Thyroid gland (tissue), 4 donors: ENCODE measurements around the gene APBB2.

ENCODE experiments used
- POLR2A ChIP-seq, 2 donors: fragments of 450-650 bp; IDR thresholded peaks; one replicate each; pipeline ENCODE4 v1.6.1; 2017; ENCODE audit warnings: antibody characterized with exemption in 2 of 2, mild to moderate bottlenecking in 2 of 2, moderate library complexity in 1 of 2
- TF ChIP-seq, protein P1 (sequence below), 6 experiments: fragments of 200-600 bp in 3 of 6; fragments of 450-650 bp in 3 of 6; sonication (generic) in 3 of 6; IDR thresholded peaks; one replicate each; pipeline ENCODE4 v1.5.1; 2016 to 2019; ENCODE audit warnings: antibody characterized with exemption in 6 of 6, mild to moderate bottlenecking in 2 of 6, inconsistent platforms in 1 of 6, moderate library complexity in 1 of 6

DNA sequence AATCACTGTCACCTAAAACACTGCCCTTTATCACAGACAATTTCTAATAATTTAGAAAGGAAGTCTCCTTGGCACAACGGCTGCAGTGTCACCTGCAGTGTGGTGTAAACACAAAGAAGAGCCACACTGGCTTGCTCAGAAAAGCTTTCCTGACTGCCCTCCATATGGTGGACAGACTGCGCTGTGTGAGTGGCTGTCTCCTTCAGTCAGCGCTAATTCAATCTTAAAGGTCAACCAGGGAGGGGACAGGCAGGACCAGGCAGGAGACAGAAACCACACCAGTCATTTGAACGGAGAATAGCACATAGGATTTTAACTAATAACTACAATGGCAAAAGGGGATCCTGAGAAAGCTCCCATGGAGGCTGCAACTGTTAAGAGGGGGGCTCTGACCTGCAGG lies 332.5 kb downstream of the APBB2 start:
- TF ChIP-seq, protein P1, sequence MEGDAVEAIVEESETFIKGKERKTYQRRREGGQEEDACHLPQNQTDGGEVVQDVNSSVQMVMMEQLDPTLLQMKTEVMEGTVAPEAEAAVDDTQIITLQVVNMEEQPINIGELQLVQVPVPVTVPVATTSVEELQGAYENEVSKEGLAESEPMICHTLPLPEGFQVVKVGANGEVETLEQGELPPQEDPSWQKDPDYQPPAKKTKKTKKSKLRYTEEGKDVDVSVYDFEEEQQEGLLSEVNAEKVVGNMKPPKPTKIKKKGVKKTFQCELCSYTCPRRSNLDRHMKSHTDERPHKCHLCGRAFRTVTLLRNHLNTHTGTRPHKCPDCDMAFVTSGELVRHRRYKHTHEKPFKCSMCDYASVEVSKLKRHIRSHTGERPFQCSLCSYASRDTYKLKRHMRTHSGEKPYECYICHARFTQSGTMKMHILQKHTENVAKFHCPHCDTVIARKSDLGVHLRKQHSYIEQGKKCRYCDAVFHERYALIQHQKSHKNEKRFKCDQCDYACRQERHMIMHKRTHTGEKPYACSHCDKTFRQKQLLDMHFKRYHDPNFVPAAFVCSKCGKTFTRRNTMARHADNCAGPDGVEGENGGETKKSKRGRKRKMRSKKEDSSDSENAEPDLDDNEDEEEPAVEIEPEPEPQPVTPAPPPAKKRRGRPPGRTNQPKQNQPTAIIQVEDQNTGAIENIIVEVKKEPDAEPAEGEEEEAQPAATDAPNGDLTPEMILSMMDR (IDR thresholded peaks at IDR 0.05), result no peak
- TF ChIP-seq POLR2A (IDR thresholded peaks at IDR 0.05), result no peak
